Measurements from ENCODE around the gene ST6GALNAC6.

The ST6GALNAC6 gene

DNA sequence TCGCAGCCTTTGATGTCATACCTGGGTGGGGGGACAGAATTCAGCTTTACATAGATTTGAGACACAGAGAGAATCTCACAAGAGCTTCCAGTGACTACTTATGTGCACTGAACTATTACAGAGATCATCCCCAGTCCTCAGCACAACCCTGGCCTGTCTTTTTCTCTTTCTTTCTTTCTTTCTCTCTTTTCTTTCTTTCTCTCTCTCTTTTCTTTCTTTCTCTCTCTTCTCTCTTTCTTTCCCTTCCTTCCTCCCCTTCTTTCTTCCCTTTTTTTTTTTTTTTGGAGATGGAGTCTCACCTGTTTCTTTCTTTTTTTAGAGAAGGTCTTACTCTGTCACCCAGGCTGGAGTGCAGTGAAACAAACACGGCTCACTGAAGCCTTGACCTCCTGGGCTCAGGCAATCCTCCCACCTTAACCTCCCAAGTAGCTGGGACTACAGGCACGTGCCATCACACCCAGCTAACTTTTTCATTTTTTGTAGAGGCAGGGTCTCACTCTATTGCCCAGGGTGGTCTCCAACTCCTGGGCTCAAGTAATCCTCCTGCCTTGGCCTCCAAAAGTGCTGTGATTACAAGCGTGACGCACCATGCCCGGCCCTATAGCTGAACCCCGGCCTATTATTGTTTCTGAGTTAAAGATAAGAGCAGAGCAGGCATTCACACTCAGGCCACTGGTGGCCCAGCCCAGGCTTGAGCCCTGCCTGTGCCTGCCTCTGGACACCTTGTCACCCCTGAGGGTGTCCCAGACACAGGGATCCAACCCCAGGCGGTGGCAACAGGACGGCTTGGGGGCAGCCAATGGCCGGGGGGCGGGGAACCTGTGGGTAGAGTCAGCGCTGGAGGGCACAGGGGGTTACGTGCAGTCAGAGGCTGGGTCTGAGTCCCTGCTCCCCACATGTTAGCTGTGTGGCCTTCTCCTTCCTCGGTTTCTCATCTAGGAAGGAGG lies 26.8 kb upstream of the ST6GALNAC6 start:
- no peak overlapping the region for H3K4me3 ChIP-seq (ENCODE audit: low read depth, low read length)
- no peak for DNase-seq (ENCODE audit: low read depth)
- TF ChIP-seq POLR2A (IDR thresholded peaks at IDR 0.05; ENCODE audit: extremely low read depth, insufficient read length) (no peak), MYC (IDR thresholded peaks at IDR 0.05; ENCODE audit: low read depth, low read length) (no peak)
- TF ChIP-seq, protein P1, sequence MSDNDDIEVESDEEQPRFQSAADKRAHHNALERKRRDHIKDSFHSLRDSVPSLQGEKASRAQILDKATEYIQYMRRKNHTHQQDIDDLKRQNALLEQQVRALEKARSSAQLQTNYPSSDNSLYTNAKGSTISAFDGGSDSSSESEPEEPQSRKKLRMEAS (IDR thresholded peaks at IDR 0.05; ENCODE audit: low read depth, low read length) = no peak
- TF ChIP-seq, protein P2, sequence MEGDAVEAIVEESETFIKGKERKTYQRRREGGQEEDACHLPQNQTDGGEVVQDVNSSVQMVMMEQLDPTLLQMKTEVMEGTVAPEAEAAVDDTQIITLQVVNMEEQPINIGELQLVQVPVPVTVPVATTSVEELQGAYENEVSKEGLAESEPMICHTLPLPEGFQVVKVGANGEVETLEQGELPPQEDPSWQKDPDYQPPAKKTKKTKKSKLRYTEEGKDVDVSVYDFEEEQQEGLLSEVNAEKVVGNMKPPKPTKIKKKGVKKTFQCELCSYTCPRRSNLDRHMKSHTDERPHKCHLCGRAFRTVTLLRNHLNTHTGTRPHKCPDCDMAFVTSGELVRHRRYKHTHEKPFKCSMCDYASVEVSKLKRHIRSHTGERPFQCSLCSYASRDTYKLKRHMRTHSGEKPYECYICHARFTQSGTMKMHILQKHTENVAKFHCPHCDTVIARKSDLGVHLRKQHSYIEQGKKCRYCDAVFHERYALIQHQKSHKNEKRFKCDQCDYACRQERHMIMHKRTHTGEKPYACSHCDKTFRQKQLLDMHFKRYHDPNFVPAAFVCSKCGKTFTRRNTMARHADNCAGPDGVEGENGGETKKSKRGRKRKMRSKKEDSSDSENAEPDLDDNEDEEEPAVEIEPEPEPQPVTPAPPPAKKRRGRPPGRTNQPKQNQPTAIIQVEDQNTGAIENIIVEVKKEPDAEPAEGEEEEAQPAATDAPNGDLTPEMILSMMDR (IDR thresholded peaks at IDR 0.05; ENCODE audit: low read depth, low read length) = no peak

- H3K4me3 ChIP-seq (ENCODE audit: low read depth, low read length) = no peak overlapping the region
- no peak for DNase-seq (ENCODE audit: low read depth)
- TF ChIP-seq, protein P2 (IDR thresholded peaks at IDR 0.05; ENCODE audit: low read depth, low read length) = no peak
- no peak for TF ChIP-seq MYC (IDR thresholded peaks at IDR 0.05; ENCODE audit: low read depth, low read length)
- TF ChIP-seq, protein P1 (IDR thresholded peaks at IDR 0.05; ENCODE audit: low read depth, low read length) = no peak
- TF ChIP-seq POLR2A (IDR thresholded peaks at IDR 0.05; ENCODE audit: extremely low read depth, insufficient read length) = no peak
These were observed 25.5 kb upstream of the ST6GALNAC6 start for GRCh38 chr9:127924736-127925444.

DNA sequence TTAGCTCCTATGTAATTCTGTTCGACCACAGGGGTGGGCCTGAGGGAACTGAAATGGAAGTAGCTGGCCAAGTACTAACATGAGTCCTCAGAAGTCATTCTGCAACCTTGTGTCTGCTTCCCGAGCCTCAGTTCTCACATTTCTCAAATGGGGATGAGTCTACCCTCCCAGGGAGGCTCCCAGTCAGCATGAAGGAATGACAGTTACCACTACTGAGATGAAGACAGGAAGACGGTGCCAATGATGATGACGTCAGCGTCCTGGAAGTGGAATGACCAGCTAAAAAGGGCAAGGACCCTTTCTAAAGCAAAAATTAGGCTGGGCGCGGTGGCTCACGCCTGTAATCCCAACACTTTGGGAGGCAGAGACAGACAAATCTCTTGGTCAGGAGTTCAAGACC lies 24.4 kb upstream of the ST6GALNAC6 start:
- TF ChIP-seq, protein P1 (IDR thresholded peaks at IDR 0.05; ENCODE audit: low read depth, low read length) = no peak
- TF ChIP-seq POLR2A (IDR thresholded peaks at IDR 0.05; ENCODE audit: extremely low read depth, insufficient read length) = no peak
- TF ChIP-seq MYC (IDR thresholded peaks at IDR 0.05; ENCODE audit: low read depth, low read length) = no peak
- TF ChIP-seq, protein P2 (IDR thresholded peaks at IDR 0.05; ENCODE audit: low read depth, low read length) = no peak
- DNase-seq (ENCODE audit: low read depth) = no peak
- no peak overlapping the region for H3K4me3 ChIP-seq (ENCODE audit: low read depth, low read length)

GRCh38 chr9:127923046-127923445 lies 23.6 kb upstream of the ST6GALNAC6 start:
- TF ChIP-seq, protein P2 (IDR thresholded peaks at IDR 0.05; ENCODE audit: low read depth, low read length) = no peak
- TF ChIP-seq, protein P1 (IDR thresholded peaks at IDR 0.05; ENCODE audit: low read depth, low read length) = no peak
- TF ChIP-seq MYC (IDR thresholded peaks at IDR 0.05; ENCODE audit: low read depth, low read length) (no peak), POLR2A (IDR thresholded peaks at IDR 0.05; ENCODE audit: extremely low read depth, insufficient read length) (no peak)
- no peak overlapping the region for H3K4me3 ChIP-seq (ENCODE audit: low read depth, low read length)
- DNase-seq (ENCODE audit: low read depth) = no peak

GRCh38 chr9:127921557-127922120 lies 22.2 kb upstream of the ST6GALNAC6 start:
- DNase-seq (ENCODE audit: low read depth) = peak; percentile 70
- no peak overlapping the region for H3K4me3 ChIP-seq (ENCODE audit: low read depth, low read length)
- TF ChIP-seq, protein P1 (IDR thresholded peaks at IDR 0.05; ENCODE audit: low read depth, low read length) = no peak
- TF ChIP-seq POLR2A (IDR thresholded peaks at IDR 0.05; ENCODE audit: extremely low read depth, insufficient read length) (no peak), MYC (IDR thresholded peaks at IDR 0.05; ENCODE audit: low read depth, low read length) (0 out of 2 replicates have a peak, but pooled peaks have one; percentile 15)
- TF ChIP-seq, protein P2 (IDR thresholded peaks at IDR 0.05; ENCODE audit: low read depth, low read length) = peak; percentile 56
